ENCODE measurements around the gene PTGER4. TPM values are rescaled to one million over a fixed set of nuclear protein-coding genes. Genes with fewer than 3 reads are reported as not detected.
A peak's percentile ranks its signal among the peaks of the same experiment; 100 is the strongest.

PTGER4 gene
- polyA plus RNA-seq, 4 donors: 6.7 to 29.7 (median 19.1) TPM

- H3K27me3 ChIP-seq (ENCODE audit: control insufficient read depth in 3 of 3, insufficient read depth in 3 of 3, low read length in 3 of 3): peaks cover 0 to 4% (median 0%) of the 10 kb centered on the region in 3 donors
- FAIRE-seq (no peak), DNase-seq (peak; percentile 19 to 52)
- H3K4me1 ChIP-seq (ENCODE audit: control insufficient read depth in 3 of 3, insufficient read depth in 2 of 3, low read depth in 1 of 3, low read length in 2 of 3): peaks cover 0 to 4% (median 0%) of the 10 kb centered on the region in 3 donors
- H3K27ac ChIP-seq (ENCODE audit: low read depth in 1 of 3, low read length in 2 of 3): peak overlapping the region in 2 of 3 donors; percentile 36 to 94
- H3K9me3 ChIP-seq (ENCODE audit: control insufficient read depth in 2 of 2, insufficient read depth in 1 of 2, low read depth in 1 of 2, low read length in 1 of 2): no peaks in the 10 kb centered on the region
- 4 to 30% (median 8%) methylated on average over 16 of the region's 16 CpGs for WGBS, 3 donors
- peak overlapping the region; percentile 78 to 89 (median 85) for H3K4me3 ChIP-seq (ENCODE audit: low read depth in 1 of 3, low read length in 3 of 3)
- peaks cover 0 to 13% (median 5%) of the 10 kb centered on the region in 3 donors for H3K36me3 ChIP-seq (ENCODE audit: control insufficient read depth in 3 of 3, insufficient read depth in 2 of 3, low read depth in 1 of 3, low read length in 3 of 3)
These were observed 2.7 kb downstream of the PTGER4 start for GRCh38 chr5:40682154-40683017.

DNA sequence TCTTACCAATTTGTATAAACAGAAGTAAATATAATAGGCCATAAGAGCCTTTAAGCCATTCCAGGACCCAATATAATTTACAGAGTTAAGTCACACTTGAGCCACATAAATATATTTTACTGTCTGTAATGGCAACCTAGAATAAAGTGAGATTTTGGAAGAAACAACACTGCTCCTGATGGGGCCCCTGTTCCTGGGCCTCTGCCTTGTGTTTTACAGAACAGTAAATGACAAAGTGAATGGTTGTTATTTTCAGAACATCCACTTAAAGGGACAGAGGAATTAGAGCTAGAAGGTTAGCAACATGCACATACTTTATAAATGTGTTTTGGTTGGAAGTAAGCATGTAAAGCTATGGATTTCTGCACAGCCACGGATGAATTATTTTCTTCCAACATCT, 3.6 kb downstream of the PTGER4 start:
- peak overlapping the region in 1 of 3 donors; percentile 8 for H3K27ac ChIP-seq (ENCODE audit: low read depth in 1 of 3, low read length in 2 of 3)
- FAIRE-seq: no peak
- peaks cover 0 to 4% (median 0%) of the 10 kb centered on the region in 3 donors for H3K4me1 ChIP-seq (ENCODE audit: control insufficient read depth in 3 of 3, insufficient read depth in 2 of 3, low read depth in 1 of 3, low read length in 2 of 3)
- WGBS, 3 donors: 3 to 32% (median 4%) methylated on average over 1 of the region's 1 CpG
- H3K27me3 ChIP-seq (ENCODE audit: control insufficient read depth in 3 of 3, insufficient read depth in 3 of 3, low read length in 3 of 3): peaks cover 0 to 4% (median 0%) of the 10 kb centered on the region in 3 donors
- H3K4me3 ChIP-seq (ENCODE audit: low read depth in 1 of 3, low read length in 3 of 3): peak overlapping the region; percentile 19 to 89 (median 85)
- no peak for DNase-seq
- peaks cover 0 to 14% (median 5%) of the 10 kb centered on the region in 3 donors for H3K36me3 ChIP-seq (ENCODE audit: control insufficient read depth in 3 of 3, insufficient read depth in 2 of 3, low read depth in 1 of 3, low read length in 3 of 3)
- no peaks in the 10 kb centered on the region for H3K9me3 ChIP-seq (ENCODE audit: control insufficient read depth in 2 of 2, insufficient read depth in 1 of 2, low read depth in 1 of 2, low read length in 1 of 2)

DNA sequence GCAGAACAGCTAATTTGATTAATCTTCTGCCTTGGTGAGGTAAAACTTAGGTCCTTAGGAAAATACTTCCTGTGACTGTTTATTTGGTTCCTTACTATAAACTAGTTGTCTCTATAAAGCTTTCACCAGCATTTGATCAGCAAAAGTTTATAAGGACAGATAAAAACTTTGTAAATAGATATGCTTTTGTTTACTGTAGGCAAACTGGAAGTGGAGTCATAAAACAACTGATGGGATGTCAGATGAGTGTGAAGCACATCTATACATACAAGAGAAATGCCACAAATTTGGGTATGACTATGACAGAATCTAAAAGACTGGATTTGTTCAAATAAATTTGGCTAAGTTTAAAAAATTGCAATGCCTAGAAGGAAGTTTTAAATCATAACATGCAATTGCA, 5.5 kb downstream of the PTGER4 start:
- FAIRE-seq: no peak
- peak overlapping the region in 1 of 3 donors; percentile 60 for H3K4me3 ChIP-seq (ENCODE audit: low read depth in 1 of 3, low read length in 3 of 3)
- no peak overlapping the region for H3K27ac ChIP-seq (ENCODE audit: low read depth in 1 of 3, low read length in 2 of 3)

GRCh38 chr5:40685976-40686486, 6.3 kb downstream of the PTGER4 start:
- no peak for FAIRE-seq
- Histone ChIP-seq H3K27ac (ENCODE audit: low read depth in 1 of 3, low read length in 2 of 3) (no peak overlapping the region), H3K4me1 (ENCODE audit: control insufficient read depth in 3 of 3, insufficient read depth in 2 of 3, low read depth in 1 of 3, low read length in 2 of 3) (peaks cover 0 to 4% (median 0%) of the 10 kb centered on the region in 3 donors), H3K4me3 (ENCODE audit: low read depth in 1 of 3, low read length in 3 of 3) (peak overlapping the region in 2 of 3 donors; percentile 5 to 60), H3K27me3 (ENCODE audit: control insufficient read depth in 3 of 3, insufficient read depth in 3 of 3, low read length in 3 of 3) (peaks cover 0 to under 1% (median 0%) of the 10 kb centered on the region in 3 donors), H3K9me3 (ENCODE audit: control insufficient read depth in 2 of 2, insufficient read depth in 1 of 2, low read depth in 1 of 2, low read length in 1 of 2) (no peaks in the 10 kb centered on the region), H3K36me3 (ENCODE audit: control insufficient read depth in 3 of 3, insufficient read depth in 2 of 3, low read depth in 1 of 3, low read length in 3 of 3) (peaks cover 0 to 17% (median 8%) of the 10 kb centered on the region in 3 donors)
- WGBS, 3 donors: 5 to 51% (median 29%) methylated on average over 1 of the region's 1 CpG
- no peak for DNase-seq

More for the DNA sequence above, 5.5 kb downstream of the PTGER4 start:
- peaks cover 0 to 4% (median 0%) of the 10 kb centered on the region in 3 donors for H3K4me1 ChIP-seq (ENCODE audit: control insufficient read depth in 3 of 3, insufficient read depth in 2 of 3, low read depth in 1 of 3, low read length in 2 of 3)
- H3K27me3 ChIP-seq (ENCODE audit: control insufficient read depth in 3 of 3, insufficient read depth in 3 of 3, low read length in 3 of 3): peaks cover 0 to 4% (median 0%) of the 10 kb centered on the region in 3 donors
- H3K36me3 ChIP-seq (ENCODE audit: control insufficient read depth in 3 of 3, insufficient read depth in 2 of 3, low read depth in 1 of 3, low read length in 3 of 3): peaks cover 0 to 17% (median 7%) of the 10 kb centered on the region in 3 donors
- DNase-seq: no peak
- H3K9me3 ChIP-seq (ENCODE audit: control insufficient read depth in 2 of 2, insufficient read depth in 1 of 2, low read depth in 1 of 2, low read length in 1 of 2): no peaks in the 10 kb centered on the region

- H3K4me1 ChIP-seq (ENCODE audit: control insufficient read depth in 3 of 3, insufficient read depth in 2 of 3, low read depth in 1 of 3, low read length in 2 of 3): peaks cover 0 to 4% (median 0%) of the 10 kb centered on the region in 3 donors
These were observed 7.6 kb downstream of the PTGER4 start for GRCh38 chr5:40687321-40687720.

DNA sequence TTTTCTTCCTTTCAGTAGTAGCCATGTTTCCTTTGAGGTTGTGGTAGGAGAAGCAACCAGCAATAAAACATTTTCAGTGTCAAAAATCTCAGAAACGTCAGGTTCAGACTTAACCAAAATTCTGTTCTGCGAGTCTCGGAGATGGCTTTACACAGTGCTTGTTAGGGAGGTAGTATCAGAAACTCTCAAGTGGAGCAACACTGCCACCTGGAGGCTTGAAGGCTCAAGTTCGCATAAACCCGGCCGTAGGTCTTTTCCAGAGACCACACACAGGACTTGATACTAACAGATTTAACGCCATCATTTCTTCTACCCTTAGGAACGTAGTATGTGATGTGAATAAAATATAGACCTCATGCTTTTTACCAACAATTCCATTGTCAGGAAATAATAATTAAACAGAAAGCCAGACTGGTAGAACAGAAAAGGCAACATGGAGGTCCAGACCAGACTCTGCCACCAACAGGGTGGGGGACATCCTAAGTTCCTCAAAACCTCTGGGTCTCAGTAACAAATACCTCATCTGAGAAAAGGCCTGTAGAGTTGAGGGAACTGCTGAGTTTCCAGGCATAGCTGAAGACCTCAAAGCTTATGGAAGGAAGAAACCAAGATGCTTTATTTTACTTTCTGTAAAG, 8.5 kb downstream of the PTGER4 start:
- Histone ChIP-seq H3K27ac (ENCODE audit: low read depth in 1 of 3, low read length in 2 of 3) (no peak overlapping the region), H3K36me3 (ENCODE audit: control insufficient read depth in 3 of 3, insufficient read depth in 2 of 3, low read depth in 1 of 3, low read length in 3 of 3) (peaks cover 10 to 21% (median 20%) of the 10 kb centered on the region in 3 donors), H3K9me3 (ENCODE audit: control insufficient read depth in 2 of 2, insufficient read depth in 1 of 2, low read depth in 1 of 2, low read length in 1 of 2) (no peaks in the 10 kb centered on the region), H3K4me3 (ENCODE audit: low read depth in 1 of 3, low read length in 3 of 3) (peak overlapping the region in 1 of 3 donors; percentile 60), H3K4me1 (ENCODE audit: control insufficient read depth in 3 of 3, insufficient read depth in 2 of 3, low read depth in 1 of 3, low read length in 2 of 3) (peaks cover 0 to 4% (median 0%) of the 10 kb centered on the region in 3 donors), H3K27me3 (ENCODE audit: control insufficient read depth in 3 of 3, insufficient read depth in 3 of 3, low read length in 3 of 3) (no peaks in the 10 kb centered on the region)
- FAIRE-seq (peak; percentile 74), DNase-seq (peak; percentile 87 to 89)
- WGBS, 3 donors: 1 to 2% (median 1%) methylated on average over 8 of the region's 8 CpGs

More at GRCh38 chr5:40687321-40687720, 7.6 kb downstream of the PTGER4 start:
- WGBS, 3 donors: 67 to 74% (median 68%) methylated on average over 7 of the region's 7 CpGs
- Histone ChIP-seq H3K36me3 (ENCODE audit: control insufficient read depth in 3 of 3, insufficient read depth in 2 of 3, low read depth in 1 of 3, low read length in 3 of 3) (peaks cover 8 to 19% (median 17%) of the 10 kb centered on the region in 3 donors), H3K4me3 (ENCODE audit: low read depth in 1 of 3, low read length in 3 of 3) (peak overlapping the region in 1 of 3 donors; percentile 60), H3K27ac (ENCODE audit: low read depth in 1 of 3, low read length in 2 of 3) (peak overlapping the region in 2 of 3 donors; percentile 11 to 27), H3K27me3 (ENCODE audit: control insufficient read depth in 3 of 3, insufficient read depth in 3 of 3, low read length in 3 of 3) (no peaks in the 10 kb centered on the region), H3K9me3 (ENCODE audit: control insufficient read depth in 2 of 2, insufficient read depth in 1 of 2, low read depth in 1 of 2, low read length in 1 of 2) (no peaks in the 10 kb centered on the region)
- DNase-seq (no peak), FAIRE-seq (no peak)

DNA sequence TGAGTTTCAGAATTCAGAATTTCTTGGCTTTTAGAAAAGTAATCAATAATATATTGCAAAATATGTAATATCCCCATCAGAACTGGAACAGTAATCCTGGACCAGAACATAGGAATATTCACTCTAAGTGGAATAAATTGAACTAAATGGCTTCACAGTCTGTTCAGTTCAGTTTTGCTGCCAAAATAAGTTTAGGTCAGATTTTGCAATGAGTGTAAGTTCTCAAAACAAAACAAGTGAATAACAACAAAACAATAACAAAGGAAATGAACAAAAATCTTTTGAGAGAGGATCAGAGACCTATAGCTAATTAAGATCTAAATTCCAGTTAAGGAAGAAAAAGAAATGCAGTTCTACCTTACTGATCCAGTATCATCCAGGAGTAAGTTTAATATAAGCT, 9.3 kb downstream of the PTGER4 start:
- peaks cover 0 to 1% of the 10 kb centered on the region in 2 donors for H3K9me3 ChIP-seq (ENCODE audit: control insufficient read depth in 2 of 2, insufficient read depth in 1 of 2, low read depth in 1 of 2, low read length in 1 of 2)
- no peaks in the 10 kb centered on the region for H3K27me3 ChIP-seq (ENCODE audit: control insufficient read depth in 3 of 3, insufficient read depth in 3 of 3, low read length in 3 of 3)
- DNase-seq (no peak), FAIRE-seq (no peak)
- H3K27ac ChIP-seq (ENCODE audit: low read depth in 1 of 3, low read length in 2 of 3): no peak overlapping the region
- H3K4me1 ChIP-seq (ENCODE audit: control insufficient read depth in 3 of 3, insufficient read depth in 2 of 3, low read depth in 1 of 3, low read length in 2 of 3): peaks cover 0 to 4% (median 0%) of the 10 kb centered on the region in 3 donors
- no peak overlapping the region for H3K4me3 ChIP-seq (ENCODE audit: low read depth in 1 of 3, low read length in 3 of 3)
- peaks cover 10 to 23% (median 21%) of the 10 kb centered on the region in 3 donors for H3K36me3 ChIP-seq (ENCODE audit: control insufficient read depth in 3 of 3, insufficient read depth in 2 of 3, low read depth in 1 of 3, low read length in 3 of 3)

DNA sequence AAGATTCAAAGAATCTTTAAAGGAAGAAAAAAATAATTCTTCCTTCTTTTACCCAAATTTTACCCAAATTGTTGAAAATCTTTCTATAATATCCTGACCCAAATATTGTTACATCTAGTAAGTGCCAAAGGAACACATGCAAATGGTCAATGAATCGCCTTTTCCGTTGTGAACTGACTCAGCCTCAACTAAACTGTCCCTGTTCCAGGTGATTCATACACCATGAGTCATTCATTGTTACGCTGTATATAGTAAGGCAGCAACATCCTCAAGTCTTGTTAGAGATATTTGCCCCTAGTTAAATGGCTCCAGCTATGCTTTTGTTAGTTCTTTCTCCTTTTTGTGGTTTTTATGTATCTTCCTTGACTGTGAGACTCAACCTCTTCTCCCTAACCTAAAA, 9.7 kb downstream of the PTGER4 start:
- peaks cover 10 to 27% (median 21%) of the 10 kb centered on the region in 3 donors for H3K36me3 ChIP-seq (ENCODE audit: control insufficient read depth in 3 of 3, insufficient read depth in 2 of 3, low read depth in 1 of 3, low read length in 3 of 3)
- no peak overlapping the region for H3K4me3 ChIP-seq (ENCODE audit: low read depth in 1 of 3, low read length in 3 of 3)
- H3K4me1 ChIP-seq (ENCODE audit: control insufficient read depth in 3 of 3, insufficient read depth in 2 of 3, low read depth in 1 of 3, low read length in 2 of 3): peaks cover 0 to 4% (median 0%) of the 10 kb centered on the region in 3 donors
- H3K9me3 ChIP-seq (ENCODE audit: control insufficient read depth in 2 of 2, insufficient read depth in 1 of 2, low read depth in 1 of 2, low read length in 1 of 2): peaks cover 0 to 6% of the 10 kb centered on the region in 2 donors
- WGBS, 3 donors: 1 to 13% (median 4%) methylated on average over 3 of the region's 3 CpGs
- no peaks in the 10 kb centered on the region for H3K27me3 ChIP-seq (ENCODE audit: control insufficient read depth in 3 of 3, insufficient read depth in 3 of 3, low read length in 3 of 3)
- peak; percentile 54 to 84 for DNase-seq
- no peak overlapping the region for H3K27ac ChIP-seq (ENCODE audit: low read depth in 1 of 3, low read length in 2 of 3)
- FAIRE-seq: peak; percentile 92

Data from small intestine (tissue), 7 donors.